Activated CD4-positive, alpha-beta T cell treated with anti-CD3 and anti-CD28 coated beads for 36 hours (primary cell): ENCODE data around the gene LDLRAD4. TPM values are rescaled to one million over a fixed set of nuclear protein-coding genes. Genes with fewer than 3 reads are reported as not detected.
"Not testable (repeated sequence)": the region's sequence is repeated elsewhere in the genome, so short reads cannot be mapped to it uniquely, and the experiment has no call there.

Experiments used
- ATAC-seq: fragments of 200-7000 bp; cut with Tn5 transposase; one replicate; pipeline ENCODE4 v1.10.0; 2021; ENCODE audit warnings: mild to moderate bottlenecking, moderate library complexity
- CTCF ChIA-PET: fragments of 350-600 bp; sonication (Branson Sonifier 250); formaldehyde crosslinking; loops from one replicate; lab custom pipeline; 2021; ENCODE audit warnings: antibody characterized with exemption; lab: Charles Lee
- POLR2A ChIA-PET: fragments of 350-600 bp; sonication (Branson Sonifier 250); formaldehyde crosslinking; loops from one replicate; lab custom pipeline; 2021; ENCODE audit warnings: antibody characterized with exemption, inconsistent platforms; lab: Charles Lee
- DNase-seq: peaks from one replicate; pipeline ENCODE4 v3.0.0-alpha.2; 2020
- H3K27ac Mint-ChIP-seq: one replicate; pipeline ENCODE4 v1.8.0; 2021; ENCODE audit warnings: mixed read lengths
- H3K27me3 Mint-ChIP-seq: one replicate; pipeline ENCODE4 v1.8.0; 2021; ENCODE audit warnings: mixed read lengths
- H3K36me3 Mint-ChIP-seq: one replicate; pipeline ENCODE4 v1.8.0; 2021; ENCODE audit warnings: low read depth, mixed read lengths
- H3K4me1 Mint-ChIP-seq: one replicate; pipeline ENCODE4 v1.8.0; 2021; ENCODE audit warnings: mixed read lengths
- H3K4me3 Mint-ChIP-seq: one replicate; pipeline ENCODE4 v1.8.0; 2021; ENCODE audit warnings: mild to moderate bottlenecking, moderate library complexity, mixed read lengths
- H3K9me3 Mint-ChIP-seq: one replicate; pipeline ENCODE4 v1.8.0; 2021; ENCODE audit warnings: low read depth, mixed read lengths
- intact Hi-C, 2 experiments: fragments of 100-400 bp; cut with DNase I in 1 of 2; cut with micrococcal nuclease in 1 of 2; formaldehyde crosslinking; loops; one replicate each; pipeline versions ENCODE4 v1.14.2 to v1.15.1; 2022 to 2024; cut with DNase I, micrococcal nuclease
- total RNA-seq, 2 experiments: library from RNA; stranded (reverse); gene quantifications; one replicate each; pipeline ENCODE4 v1.2.3, GENCODE V29; 2021

Gene LDLRAD4
- total RNA-seq, 2 experiments from 2014 or later = 29.3 to 32.2 TPM

DNA sequence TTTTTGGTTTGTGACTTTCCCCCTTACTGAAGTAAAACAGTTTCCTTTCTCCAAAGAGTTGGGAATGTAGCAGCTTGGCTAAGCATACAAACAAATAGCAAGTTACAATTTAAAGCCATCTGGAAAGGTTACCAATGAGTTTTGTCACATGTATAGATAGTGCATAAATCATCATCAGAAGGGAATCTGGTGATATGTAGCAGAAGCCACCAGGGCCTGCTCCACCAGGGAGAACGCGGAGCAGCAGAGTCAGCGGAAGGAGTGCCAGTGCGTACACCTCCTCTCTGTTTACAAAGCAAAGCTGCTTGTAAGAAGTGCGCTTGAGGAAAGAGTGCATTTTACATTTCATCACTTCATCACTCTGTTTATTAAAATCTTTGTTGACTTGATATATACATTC lies 267.7 kb downstream of the LDLRAD4 start:
- Mint-ChIP-seq H3K4me3 (no peak overlapping the region), H3K4me1 (peaks cover 33% of the 10 kb centered on the region), H3K9me3 (no peaks in the 10 kb centered on the region), H3K27ac (peak overlapping the region; percentile 7), H3K36me3 (peaks cover 13% of the 10 kb centered on the region), H3K27me3 (no peaks in the 10 kb centered on the region)
- intact Hi-C loops = no loop called here
- ATAC-seq (no peak), DNase-seq (no peak)
- ChIA-PET CTCF (no interaction called here), POLR2A (no interaction called here)

DNA sequence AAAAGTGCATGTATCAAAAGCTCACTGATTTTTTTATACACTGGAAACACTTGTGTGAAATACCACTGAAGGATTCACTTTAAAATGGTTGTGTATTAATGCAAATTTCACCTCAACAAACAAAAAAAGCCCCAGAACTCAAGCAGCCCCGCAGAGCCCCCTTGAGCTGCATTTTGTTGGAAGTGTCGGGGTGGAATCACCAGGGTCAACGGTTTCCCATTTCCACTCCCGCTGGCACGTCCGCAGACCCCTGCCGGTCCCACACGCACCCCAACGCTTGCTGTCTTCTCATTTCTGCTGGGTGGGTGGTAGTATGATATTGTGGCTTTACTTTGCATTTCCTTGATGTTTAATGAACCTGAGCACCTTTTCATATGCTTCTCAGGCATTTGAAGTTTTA lies 268.1 kb downstream of the LDLRAD4 start:
- POLR2A ChIA-PET = no interaction called here
- no peaks in the 10 kb centered on the region for H3K9me3 Mint-ChIP-seq
- H3K27me3 Mint-ChIP-seq = no peaks in the 10 kb centered on the region
- H3K27ac Mint-ChIP-seq = no peak overlapping the region
- peaks cover 12% of the 10 kb centered on the region for H3K36me3 Mint-ChIP-seq
- no peak overlapping the region for H3K4me3 Mint-ChIP-seq
- ATAC-seq (no peak), DNase-seq (no peak)
- H3K4me1 Mint-ChIP-seq = peaks cover 29% of the 10 kb centered on the region
- intact Hi-C loops = no loop called here
- CTCF ChIA-PET = no interaction called here

DNA sequence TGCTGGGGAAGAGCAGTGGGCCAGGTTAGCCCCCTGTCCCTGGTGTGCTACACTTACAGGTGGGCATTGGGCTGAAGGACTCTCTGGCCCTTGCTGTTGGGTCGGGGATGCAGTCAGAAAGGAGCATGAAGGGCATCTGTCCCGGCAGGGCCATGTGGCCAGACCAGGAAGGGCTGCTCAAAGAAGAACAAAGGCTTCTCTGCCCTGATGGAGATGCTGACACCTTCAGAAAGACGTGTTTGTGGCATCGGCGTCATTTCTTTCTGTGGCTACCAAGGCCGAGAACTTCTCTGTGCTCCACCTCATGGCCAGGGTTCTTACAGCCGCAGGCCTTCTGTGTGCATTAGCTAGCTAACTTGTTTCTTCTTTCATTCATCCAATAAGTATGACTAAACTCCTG lies 268.7 kb downstream of the LDLRAD4 start:
- ChIA-PET CTCF (no interaction called here), POLR2A (no interaction called here)
- Mint-ChIP-seq H3K4me1 (peaks cover 25% of the 10 kb centered on the region), H3K9me3 (no peaks in the 10 kb centered on the region), H3K27ac (peak overlapping the region; percentile 21), H3K27me3 (no peaks in the 10 kb centered on the region), H3K36me3 (peaks cover 14% of the 10 kb centered on the region), H3K4me3 (no peak overlapping the region)
- intact Hi-C loops = no loop called here
- DNase-seq = no peak
- no peak for ATAC-seq

DNA sequence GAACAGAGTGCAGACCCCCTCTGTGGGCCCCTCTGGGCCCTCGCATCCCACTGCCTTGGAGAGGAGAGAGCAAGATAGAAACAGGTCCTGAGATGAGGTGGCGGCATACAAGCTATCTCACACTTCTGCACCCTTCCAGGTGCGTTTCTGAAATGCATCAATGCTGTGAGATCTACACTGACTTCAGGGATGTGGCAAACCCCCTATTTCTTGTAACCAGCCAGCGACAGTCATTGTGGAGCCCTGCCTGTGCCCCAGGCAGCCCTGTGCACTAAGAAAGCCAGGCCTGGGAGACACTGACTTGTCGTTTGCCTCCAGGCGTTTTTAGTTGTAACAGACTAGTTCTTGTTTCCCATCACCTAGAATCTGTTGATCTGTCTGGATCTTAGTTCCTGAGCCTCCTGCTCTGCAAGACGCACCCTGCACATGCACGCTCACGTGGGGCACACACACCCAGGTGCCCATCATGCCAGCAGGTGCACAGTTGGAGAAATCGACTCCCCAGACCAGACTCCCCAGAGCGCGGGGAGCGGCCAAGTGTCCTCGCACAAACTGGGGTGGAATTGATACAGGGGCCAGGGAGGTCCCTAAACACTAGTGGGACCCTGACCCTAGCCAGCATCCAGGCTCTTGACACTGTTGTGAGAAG lies 269.8 kb downstream of the LDLRAD4 start:
- ATAC-seq = peak; percentile 58
- DNase-seq = no peak
- Mint-ChIP-seq H3K4me1 (peaks cover 21% of the 10 kb centered on the region), H3K9me3 (no peaks in the 10 kb centered on the region), H3K27me3 (no peaks in the 10 kb centered on the region), H3K4me3 (no peak overlapping the region), H3K27ac (peak overlapping the region; percentile 29), H3K36me3 (peaks cover 17% of the 10 kb centered on the region)
- intact Hi-C loops = no loop called here
- CTCF ChIA-PET = no interaction called here
- POLR2A ChIA-PET = no interaction called here

DNA sequence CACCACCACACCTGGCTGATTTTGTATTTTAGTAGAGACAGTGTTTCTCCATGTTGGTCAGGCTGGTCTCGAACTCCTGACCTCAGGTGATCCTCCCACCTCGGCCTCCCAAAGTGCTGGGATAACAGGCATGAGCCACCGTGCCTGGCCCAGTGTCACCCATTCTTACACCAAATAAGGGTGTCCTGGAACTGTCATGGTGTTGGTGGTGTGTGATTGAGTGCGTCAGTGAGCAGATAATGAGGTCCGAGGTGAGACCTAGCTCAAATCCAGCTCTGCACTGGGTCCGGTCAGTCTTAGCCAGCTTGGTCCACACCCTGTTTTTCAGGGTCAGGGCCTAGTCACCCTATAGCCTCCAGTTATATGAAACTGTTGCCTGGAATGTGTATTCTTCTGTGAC lies 270.7 kb downstream of the LDLRAD4 start:
- CTCF ChIA-PET, POLR2A ChIA-PET: not testable (repeated sequence)

DNA sequence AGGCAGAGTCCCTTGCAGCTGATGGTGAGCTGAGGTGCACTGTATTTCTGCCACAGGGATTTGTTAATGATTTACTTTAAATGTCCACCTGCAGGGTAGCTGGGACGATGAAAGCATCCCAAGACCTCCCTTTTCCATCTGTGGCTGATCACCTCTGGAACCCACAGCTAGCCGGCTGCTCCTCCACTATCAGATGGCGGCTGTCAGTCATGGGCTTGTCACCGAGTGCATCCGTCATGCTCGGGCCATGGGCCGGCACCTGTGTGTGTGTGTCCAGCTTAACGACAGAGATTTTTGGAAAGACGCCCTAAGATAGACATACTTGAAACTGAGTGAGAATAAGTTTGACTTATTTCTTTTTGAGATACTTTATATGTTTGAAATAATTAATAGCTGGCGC lies 272.6 kb downstream of the LDLRAD4 start:
- H3K36me3 Mint-ChIP-seq = peaks cover 16% of the 10 kb centered on the region
- no peak for ATAC-seq
- CTCF ChIA-PET = interaction anchor here (0.7 kb wide), 1 partner anchor 11 kb away, joined by 3 read pairs; no protein-coding TSS in a partner anchor
- H3K27ac Mint-ChIP-seq = no peak overlapping the region
- POLR2A ChIA-PET = no interaction called here
- peaks cover 16% of the 10 kb centered on the region for H3K4me1 Mint-ChIP-seq
- intact Hi-C loops = no loop called here
- no peak for DNase-seq
- H3K27me3 Mint-ChIP-seq = no peaks in the 10 kb centered on the region
- H3K4me3 Mint-ChIP-seq = no peak overlapping the region
- H3K9me3 Mint-ChIP-seq = no peaks in the 10 kb centered on the region

More for the DNA sequence above, 270.7 kb downstream of the LDLRAD4 start:
- DNase-seq, H3K9me3 Mint-ChIP-seq, H3K27me3 Mint-ChIP-seq, ATAC-seq, H3K27ac Mint-ChIP-seq, intact Hi-C loops, H3K4me3 Mint-ChIP-seq: not testable (repeated sequence)
- H3K4me1 Mint-ChIP-seq = peaks cover 16% of the 10 kb centered on the region
- H3K36me3 Mint-ChIP-seq = peaks cover 17% of the 10 kb centered on the region

DNA sequence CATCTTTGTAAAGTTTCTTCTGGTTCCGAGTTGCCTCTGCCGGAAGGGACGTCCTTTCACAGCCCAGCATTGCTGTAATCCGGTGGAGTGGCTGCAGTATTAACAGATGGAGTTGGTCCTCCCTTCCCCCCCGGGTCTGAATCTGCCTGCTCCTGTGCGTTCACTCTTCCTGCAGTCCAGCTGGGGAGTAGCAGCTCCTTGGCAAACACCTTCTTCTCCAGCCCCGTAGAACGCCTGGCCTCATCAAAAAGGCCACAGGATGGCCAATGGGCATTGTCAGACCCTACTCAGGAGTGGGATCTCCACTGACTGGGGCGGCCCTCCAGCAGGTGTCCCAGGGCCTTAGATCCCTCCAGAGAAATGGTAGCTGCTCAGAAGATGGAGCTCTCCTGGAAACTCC lies 273.8 kb downstream of the LDLRAD4 start:
- intact Hi-C loops = no loop called here
- Mint-ChIP-seq H3K9me3 (no peaks in the 10 kb centered on the region), H3K36me3 (peaks cover 14% of the 10 kb centered on the region), H3K27ac (no peak overlapping the region), H3K4me3 (no peak overlapping the region), H3K4me1 (peaks cover 20% of the 10 kb centered on the region), H3K27me3 (no peaks in the 10 kb centered on the region)
- POLR2A ChIA-PET = no interaction called here
- CTCF ChIA-PET = interaction anchor here (1.2 kb wide), 1 partner anchor 9 kb away, joined by 3 read pairs; no protein-coding TSS in a partner anchor
- DNase-seq = no peak
- ATAC-seq = no peak

DNA sequence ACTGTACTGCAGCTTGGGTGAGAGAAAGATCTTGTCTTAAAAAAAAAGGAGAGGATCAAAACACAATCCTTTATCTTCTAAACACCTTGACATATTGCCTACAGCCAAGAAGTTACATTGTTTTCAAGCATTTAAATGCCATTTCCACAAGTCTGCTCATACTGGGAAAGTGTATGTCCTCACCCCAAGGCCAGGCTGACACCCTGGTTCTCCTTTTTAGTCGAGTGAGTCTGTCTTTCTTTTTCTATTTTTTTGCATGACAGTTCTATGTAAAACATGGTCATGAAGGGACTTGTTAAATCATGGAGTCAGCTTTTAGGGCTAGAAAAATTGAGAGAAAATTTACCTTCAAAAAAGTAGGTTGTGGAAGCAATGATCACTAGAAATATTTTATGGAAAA lies 274.5 kb downstream of the LDLRAD4 start:
- DNase-seq (no peak), ATAC-seq (no peak)
- POLR2A ChIA-PET = no interaction called here
- H3K27ac Mint-ChIP-seq = no peak overlapping the region
- H3K4me3 Mint-ChIP-seq = no peak overlapping the region
- H3K27me3 Mint-ChIP-seq = no peaks in the 10 kb centered on the region
- H3K36me3 Mint-ChIP-seq = peaks cover 22% of the 10 kb centered on the region
- no peaks in the 10 kb centered on the region for H3K9me3 Mint-ChIP-seq
- H3K4me1 Mint-ChIP-seq = peaks cover 16% of the 10 kb centered on the region
- intact Hi-C loops = no loop called here
- CTCF ChIA-PET = interaction anchor here (0.9 to 1.2 kb wide), 2 partner anchors 8 to 13 kb away, joined by 3 to 5 read pairs; no protein-coding TSS in a partner anchor

DNA sequence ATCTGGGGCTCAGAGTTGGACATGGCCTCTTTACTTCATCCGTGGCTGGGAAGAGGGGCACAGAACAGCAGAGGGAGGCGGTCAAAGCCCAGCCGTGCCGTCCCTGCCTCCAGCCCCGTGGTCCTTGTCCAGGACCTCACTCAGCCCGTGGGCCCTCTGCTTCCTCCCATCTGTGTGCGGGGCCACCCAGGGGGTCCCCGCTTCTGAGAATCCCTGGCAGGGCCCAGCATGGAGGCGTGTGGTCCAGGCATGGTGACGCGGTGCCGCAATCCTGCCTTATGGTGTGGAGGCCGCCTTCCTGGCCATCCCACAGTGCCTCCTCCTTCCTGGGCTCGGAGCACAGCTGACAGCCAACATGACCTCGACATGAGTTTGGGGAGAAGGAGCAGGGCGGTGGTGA lies 275.2 kb downstream of the LDLRAD4 start:
- ATAC-seq = no peak
- intact Hi-C loops = no loop called here
- no peaks in the 10 kb centered on the region for H3K27me3 Mint-ChIP-seq
- peaks cover 2% of the 10 kb centered on the region for H3K9me3 Mint-ChIP-seq
- peaks cover 26% of the 10 kb centered on the region for H3K36me3 Mint-ChIP-seq
- ChIA-PET POLR2A (no interaction called here), CTCF (interaction anchor here (0.9 kb wide), 1 partner anchor 14 kb away, joined by 5 read pairs; no protein-coding TSS in a partner anchor)
- H3K27ac Mint-ChIP-seq = no peak overlapping the region
- DNase-seq = no peak
- no peak overlapping the region for H3K4me3 Mint-ChIP-seq
- peaks cover 11% of the 10 kb centered on the region for H3K4me1 Mint-ChIP-seq

DNA sequence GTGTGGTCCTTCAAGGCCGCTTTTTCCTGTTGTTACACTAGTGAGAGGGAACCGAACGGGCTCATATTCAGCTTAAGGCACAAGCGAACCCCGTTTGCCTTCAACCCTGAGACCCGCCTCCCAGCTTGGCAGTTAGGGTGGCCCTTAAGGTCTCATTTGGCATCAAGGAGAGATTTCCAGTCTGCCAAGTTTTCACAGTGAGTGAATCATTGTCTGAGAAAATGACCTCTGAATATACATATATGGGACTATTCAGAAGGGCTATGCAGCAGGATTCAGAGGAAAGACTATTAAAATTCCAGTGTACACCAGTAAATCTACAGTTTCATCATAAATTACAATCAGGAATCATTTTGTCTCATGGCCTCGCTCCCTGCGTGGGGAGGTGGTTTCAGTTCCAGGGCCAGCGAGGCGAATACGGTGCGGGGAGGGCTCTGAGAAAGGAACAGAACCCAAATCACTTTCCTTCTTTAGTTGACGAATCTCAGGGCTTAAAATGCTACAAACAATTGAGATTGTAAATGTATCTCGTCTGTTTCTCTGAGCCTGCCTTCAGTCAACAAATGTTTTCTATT lies 276.4 kb downstream of the LDLRAD4 start:
- CTCF ChIA-PET = no interaction called here
- no peaks in the 10 kb centered on the region for H3K27me3 Mint-ChIP-seq
- peaks cover 36% of the 10 kb centered on the region for H3K36me3 Mint-ChIP-seq

DNA sequence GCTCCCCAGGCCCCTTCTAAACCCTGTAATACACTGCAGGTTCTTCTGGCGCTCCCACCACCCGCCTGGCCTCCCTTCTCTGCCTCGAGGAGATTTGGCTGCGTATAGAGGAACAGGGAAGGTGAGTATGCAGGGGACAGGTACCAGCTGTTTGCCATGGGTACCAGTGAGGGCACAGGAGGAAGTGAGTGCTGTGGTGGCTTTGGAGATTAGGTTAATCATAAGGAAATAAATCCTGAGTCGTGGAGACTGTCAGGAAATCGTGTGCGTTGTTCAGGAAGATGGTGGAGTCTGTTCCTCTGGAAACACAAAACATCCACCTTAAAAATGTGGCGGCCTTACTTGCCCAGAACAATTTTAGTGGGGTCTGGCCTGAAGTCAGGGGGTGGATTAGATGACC lies 277.4 kb downstream of the LDLRAD4 start:
- intact Hi-C loops = no loop called here
- POLR2A ChIA-PET = no interaction called here
- Mint-ChIP-seq H3K4me3 (no peak overlapping the region), H3K27ac (peak overlapping the region; percentile 28), H3K4me1 (peaks cover 22% of the 10 kb centered on the region), H3K27me3 (no peaks in the 10 kb centered on the region), H3K36me3 (peaks cover 36% of the 10 kb centered on the region), H3K9me3 (peaks cover 13% of the 10 kb centered on the region)
- no peak for ATAC-seq
- CTCF ChIA-PET = no interaction called here
- no peak for DNase-seq

More for the DNA sequence above, 276.4 kb downstream of the LDLRAD4 start:
- H3K9me3 Mint-ChIP-seq = peaks cover 13% of the 10 kb centered on the region
- H3K27ac Mint-ChIP-seq = no peak overlapping the region
- DNase-seq (no peak), ATAC-seq (no peak)
- H3K4me1 Mint-ChIP-seq = peaks cover 14% of the 10 kb centered on the region
- H3K4me3 Mint-ChIP-seq = no peak overlapping the region
- intact Hi-C loops = no loop called here
- POLR2A ChIA-PET = no interaction called here

DNA sequence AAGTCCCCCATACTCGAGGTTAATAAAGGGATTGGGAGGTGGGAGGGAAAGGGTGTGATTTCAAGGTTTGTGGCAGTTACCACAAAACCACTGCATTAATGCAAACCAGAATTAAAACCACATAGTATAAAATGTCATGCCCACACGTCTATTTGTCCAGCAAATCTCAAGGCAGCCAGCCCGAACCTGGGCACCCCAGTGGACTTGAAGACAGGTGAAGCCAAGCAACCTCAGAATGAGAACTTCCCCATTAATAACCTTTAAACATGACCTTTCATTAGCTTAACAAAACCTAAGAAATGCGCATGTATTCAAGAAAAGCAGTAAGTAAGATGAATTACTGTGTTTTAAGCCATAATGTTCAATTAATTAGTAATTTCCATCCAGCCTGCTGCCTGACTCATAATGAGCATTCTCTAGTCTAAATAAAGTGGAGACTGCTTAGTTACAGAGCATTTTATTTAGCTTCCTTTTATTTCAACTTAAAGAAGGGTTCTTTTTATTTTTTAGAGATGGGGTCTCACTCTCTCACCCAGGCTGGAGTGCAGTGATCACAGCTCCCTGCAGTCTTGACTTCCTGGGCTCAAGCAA lies 278.2 kb downstream of the LDLRAD4 start:
- ChIA-PET POLR2A (interaction anchor here (0.6 kb wide), 1 partner anchor 1126 kb away, joined by 3 read pairs; no protein-coding TSS in a partner anchor), CTCF (no interaction called here)
- no peak overlapping the region for H3K4me3 Mint-ChIP-seq

More for the DNA sequence above, 278.2 kb downstream of the LDLRAD4 start:
- no peaks in the 10 kb centered on the region for H3K27me3 Mint-ChIP-seq
- H3K27ac Mint-ChIP-seq = no peak overlapping the region
- H3K36me3 Mint-ChIP-seq = peaks cover 34% of the 10 kb centered on the region
- no peak for ATAC-seq
- H3K9me3 Mint-ChIP-seq = peaks cover 13% of the 10 kb centered on the region
- DNase-seq = no peak
- H3K4me1 Mint-ChIP-seq = peaks cover 30% of the 10 kb centered on the region
- intact Hi-C loops = no loop called here
